ENCODE results near the gene ATF3. TPM values are rescaled to one million over a fixed set of nuclear protein-coding genes. Genes with fewer than 3 reads are reported as not detected.
"Not testable (repeated sequence)": the region's sequence is repeated elsewhere in the genome, so short reads cannot be mapped to it uniquely, and the experiment has no call there.

The ATF3 gene
- total RNA-seq, 4 donors from 2014 or later = 8.2 to 71.6 (median 17.2) TPM

DNA sequence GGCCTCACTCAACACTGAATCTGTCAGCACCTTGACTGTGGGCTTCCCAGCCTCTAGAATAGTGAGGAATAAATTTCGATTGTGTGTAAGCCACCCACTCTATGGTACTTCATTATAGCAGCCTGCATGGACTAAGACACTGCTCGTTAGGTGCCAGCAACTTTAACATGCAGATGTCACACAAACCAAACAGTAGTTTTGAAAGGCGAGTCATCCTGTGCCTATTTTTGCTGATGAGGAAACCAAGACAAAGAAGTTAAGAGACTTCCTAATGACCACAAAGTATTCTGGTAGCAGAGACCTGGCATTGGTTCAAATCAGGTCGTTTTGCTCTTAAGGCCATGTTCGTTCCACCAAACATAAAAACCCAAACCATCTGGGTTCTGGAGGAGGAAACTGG lies 48.2 kb downstream of the ATF3 start:
- no peak for DNase-seq (ENCODE audit: low spot score in 2 of 2)
- WGBS, 2 donors = 71 to 80% methylated on average over 5 of the region's 5 CpGs
- intact Hi-C loops (cut with DNase I; ENCODE audit: low total_unique reads) = no loop called here
- TF ChIP-seq, protein P1, sequence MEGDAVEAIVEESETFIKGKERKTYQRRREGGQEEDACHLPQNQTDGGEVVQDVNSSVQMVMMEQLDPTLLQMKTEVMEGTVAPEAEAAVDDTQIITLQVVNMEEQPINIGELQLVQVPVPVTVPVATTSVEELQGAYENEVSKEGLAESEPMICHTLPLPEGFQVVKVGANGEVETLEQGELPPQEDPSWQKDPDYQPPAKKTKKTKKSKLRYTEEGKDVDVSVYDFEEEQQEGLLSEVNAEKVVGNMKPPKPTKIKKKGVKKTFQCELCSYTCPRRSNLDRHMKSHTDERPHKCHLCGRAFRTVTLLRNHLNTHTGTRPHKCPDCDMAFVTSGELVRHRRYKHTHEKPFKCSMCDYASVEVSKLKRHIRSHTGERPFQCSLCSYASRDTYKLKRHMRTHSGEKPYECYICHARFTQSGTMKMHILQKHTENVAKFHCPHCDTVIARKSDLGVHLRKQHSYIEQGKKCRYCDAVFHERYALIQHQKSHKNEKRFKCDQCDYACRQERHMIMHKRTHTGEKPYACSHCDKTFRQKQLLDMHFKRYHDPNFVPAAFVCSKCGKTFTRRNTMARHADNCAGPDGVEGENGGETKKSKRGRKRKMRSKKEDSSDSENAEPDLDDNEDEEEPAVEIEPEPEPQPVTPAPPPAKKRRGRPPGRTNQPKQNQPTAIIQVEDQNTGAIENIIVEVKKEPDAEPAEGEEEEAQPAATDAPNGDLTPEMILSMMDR (IDR thresholded peaks at IDR 0.05) = no peak
- TF ChIP-seq POLR2A (IDR thresholded peaks at IDR 0.05) = no peak
- H3K4me3 ChIP-seq (ENCODE audit: low read depth, poor library complexity, severe bottlenecking) = no peak overlapping the region

DNA sequence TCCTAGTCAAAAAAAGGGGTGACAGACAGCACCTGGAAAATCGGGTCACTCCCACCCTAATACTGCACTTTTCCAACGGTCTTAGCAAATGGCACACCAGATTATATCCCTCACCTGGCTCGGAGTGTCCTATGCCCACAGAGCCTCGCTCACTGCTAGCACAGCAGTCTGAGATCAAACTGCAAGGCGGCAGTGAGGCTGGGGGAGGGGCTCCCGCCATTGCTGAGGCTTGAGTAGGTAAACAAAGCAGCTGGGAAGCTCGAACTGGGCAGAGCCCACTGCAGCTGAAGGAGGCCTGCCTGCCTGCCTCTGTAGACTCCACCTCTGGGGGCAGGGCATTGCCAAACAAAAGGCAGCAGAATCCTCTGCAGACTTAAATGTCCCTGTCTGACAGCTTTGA lies 49.7 kb downstream of the ATF3 start:
- intact Hi-C loops (cut with DNase I; ENCODE audit: low total_unique reads); DNase-seq (ENCODE audit: low spot score in 2 of 2); H3K4me3 ChIP-seq (ENCODE audit: low read depth, poor library complexity, severe bottlenecking): not testable (repeated sequence)
- WGBS, 2 donors = 77 to 78% methylated on average over 7 of the region's 7 CpGs

DNA sequence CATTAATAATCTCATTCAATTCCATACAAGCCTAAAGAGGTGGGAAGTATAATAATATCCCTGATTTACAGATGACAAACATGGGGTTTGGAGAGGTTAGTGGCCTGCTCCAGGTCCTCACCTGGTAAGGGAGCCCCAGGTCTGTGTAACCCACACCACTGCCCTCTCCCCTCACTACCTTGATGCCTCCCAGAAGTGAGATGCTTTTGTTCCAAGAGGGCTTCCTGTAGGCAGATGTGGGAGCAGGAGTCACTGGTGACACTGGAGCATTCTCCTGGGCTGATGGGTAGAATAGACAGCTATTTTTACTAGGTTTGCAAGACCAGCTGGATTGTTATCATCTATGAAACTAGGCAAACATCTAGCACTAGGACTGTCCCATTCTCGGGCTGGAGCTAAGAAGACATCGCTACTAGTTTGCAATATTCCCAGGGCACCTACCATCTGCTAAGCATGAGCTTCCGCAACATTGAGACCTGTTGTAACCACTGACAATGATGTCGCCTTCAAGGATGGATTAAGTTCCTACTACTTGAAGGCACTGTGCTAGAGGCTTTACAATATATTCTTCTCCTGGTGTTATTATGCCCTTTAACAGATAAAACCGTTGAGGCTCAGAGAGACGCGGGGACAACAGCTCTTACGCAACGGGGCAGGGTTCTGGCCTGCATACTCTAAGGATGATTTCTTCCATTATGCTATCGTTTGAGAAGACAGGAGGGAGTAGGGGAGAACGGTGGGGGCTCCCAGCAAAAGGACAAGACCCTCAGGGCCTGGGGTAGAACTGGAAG lies 56.0 kb downstream of the ATF3 start:
- intact Hi-C loops (cut with DNase I; ENCODE audit: low total_unique reads) = no loop called here
- no peak for DNase-seq (ENCODE audit: low spot score in 2 of 2)
- no peak overlapping the region for H3K4me3 ChIP-seq (ENCODE audit: low read depth, poor library complexity, severe bottlenecking)
- 69 to 74% methylated on average over 11 of the region's 11 CpGs for WGBS, 2 donors
- TF ChIP-seq, protein P1 (IDR thresholded peaks at IDR 0.05) = no peak
- no peak for TF ChIP-seq POLR2A (IDR thresholded peaks at IDR 0.05)

DNA sequence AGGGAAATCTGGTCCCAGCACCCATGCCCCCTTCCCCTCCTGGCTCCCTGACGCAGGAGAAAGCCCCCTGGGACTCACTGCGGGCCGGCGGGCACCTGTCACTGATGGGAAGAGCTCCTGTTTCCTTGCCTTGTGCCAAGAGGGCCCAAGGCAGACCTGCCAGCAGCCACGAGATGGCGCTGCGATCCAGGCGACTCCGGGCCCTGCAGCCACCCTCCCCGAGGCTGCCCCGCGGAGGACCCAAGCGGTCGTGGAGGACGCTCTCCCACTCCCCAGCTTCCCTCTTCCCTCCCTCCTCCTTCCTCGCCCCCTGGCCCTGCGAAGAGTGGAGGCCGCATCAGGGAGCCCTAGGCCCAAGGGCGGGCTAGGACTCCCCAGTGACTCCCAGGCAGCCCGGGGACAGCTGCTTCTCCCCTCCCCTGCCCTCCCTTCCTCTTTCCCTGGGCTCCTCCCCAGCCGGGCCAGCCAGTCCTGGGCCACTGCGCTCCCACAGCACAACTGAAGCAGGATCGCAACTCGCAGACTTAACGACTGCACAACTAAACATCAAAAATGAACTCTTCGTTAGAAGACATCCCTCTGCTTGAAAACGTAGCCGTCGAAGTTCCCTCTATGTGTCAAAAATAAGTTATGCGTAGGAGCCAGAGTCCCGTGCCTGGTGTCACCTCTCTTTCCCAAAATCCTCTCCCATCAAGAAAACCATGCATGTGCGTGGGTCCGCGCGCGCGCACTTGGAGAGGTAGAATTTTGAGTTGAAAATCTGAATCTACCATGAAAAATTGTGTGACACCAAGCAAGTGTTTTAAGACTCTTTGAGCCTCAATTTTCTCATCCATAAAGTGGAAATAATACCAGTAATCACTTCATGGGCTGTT lies 56.9 kb downstream of the ATF3 start:
- TF ChIP-seq, protein P1 (IDR thresholded peaks at IDR 0.05) = peak in 1 of 3 donors; percentile 34
- TF ChIP-seq POLR2A (IDR thresholded peaks at IDR 0.05) = no peak
- intact Hi-C loops (cut with DNase I; ENCODE audit: low total_unique reads) = no loop called here
- H3K4me3 ChIP-seq (ENCODE audit: low read depth, poor library complexity, severe bottlenecking) = no peak overlapping the region
- DNase-seq (ENCODE audit: low spot score in 2 of 2) = peak; percentile 63 to 95
- 24 to 30% methylated on average over 33 to 35 of the region's 37 CpGs for WGBS, 2 donors

DNA sequence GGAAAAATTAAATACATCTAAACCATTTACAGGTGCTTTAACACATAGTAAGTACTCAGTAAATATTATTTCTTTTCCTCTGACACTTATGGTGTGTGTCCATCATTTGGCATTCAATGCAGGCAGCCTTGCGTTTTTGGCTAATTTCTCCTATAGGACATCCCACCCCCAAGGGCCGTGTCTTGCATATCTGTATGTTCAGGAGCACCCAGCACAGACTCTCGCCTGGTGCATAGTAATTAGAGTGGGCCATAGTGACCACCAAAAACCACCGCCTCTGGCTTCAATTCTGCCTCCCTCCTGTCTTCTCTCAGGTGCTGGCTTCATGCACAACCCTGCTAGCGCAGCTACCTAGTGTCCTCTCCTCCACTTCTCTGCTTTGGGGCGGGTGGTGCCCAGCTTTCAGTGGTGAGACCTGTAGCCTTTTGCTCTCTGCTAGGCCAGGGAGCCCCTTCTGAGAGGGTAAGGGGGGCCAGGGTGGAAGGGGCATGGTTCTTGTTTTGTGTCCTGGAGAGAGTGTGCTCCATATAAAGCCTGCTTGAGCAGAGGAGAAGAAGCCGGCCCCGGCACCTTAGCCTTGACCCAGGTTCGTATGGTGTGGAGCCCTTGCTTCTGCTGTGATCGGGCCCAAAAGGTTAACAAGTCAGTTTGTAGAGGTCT lies 57.7 kb downstream of the ATF3 start:
- intact Hi-C loops (cut with DNase I; ENCODE audit: low total_unique reads) = no loop called here
- DNase-seq (ENCODE audit: low spot score in 2 of 2) = no peak
- no peak for TF ChIP-seq POLR2A (IDR thresholded peaks at IDR 0.05)
- TF ChIP-seq, protein P1 (IDR thresholded peaks at IDR 0.05) = no peak
- no peak overlapping the region for H3K4me3 ChIP-seq (ENCODE audit: low read depth, poor library complexity, severe bottlenecking)
- WGBS, 2 donors = 85 to 90% methylated on average over 10 of the region's 10 CpGs

All from lower leg skin (tissue), 4 donors.